GM12874 (cell line): ENCODE measurements around the gene SPOCK2.

Source experiments
- CTCF ChIP-seq: IDR thresholded peaks from 2 replicates; pipeline ENCODE4 v1.5.1; 2011; ENCODE audit warnings: low read depth, mild to moderate bottlenecking, control low read depth, low read length, moderate library complexity; ENCODE audit not compliant: insufficient read depth

Gene SPOCK2

GRCh38 chr10:72106154-72106849 is 18.0 kb upstream of the SPOCK2 start:
- TF ChIP-seq CTCF, result no peak

- no peak for TF ChIP-seq CTCF
Measured at GRCh38 chr10:72105710-72106109, 17.4 kb upstream of the SPOCK2 start.

DNA sequence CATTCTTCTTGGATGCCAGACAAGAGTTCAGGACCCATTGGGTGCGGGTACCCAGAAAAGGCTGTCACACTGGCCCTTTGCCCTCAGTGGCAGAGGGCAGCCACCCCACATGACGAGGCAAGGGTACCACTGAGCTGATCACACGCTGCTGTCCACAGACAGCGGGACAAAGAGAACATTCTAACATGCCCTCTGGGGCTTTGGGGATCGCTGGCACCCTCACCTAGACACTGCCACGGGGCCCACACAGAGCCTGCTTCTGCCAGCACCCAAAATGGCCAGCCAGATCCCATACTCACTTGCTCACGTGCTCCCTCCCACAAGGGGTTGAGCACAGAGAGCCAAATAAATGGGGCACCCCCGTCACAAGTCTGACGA is 16.7 kb upstream of the SPOCK2 start:
- TF ChIP-seq CTCF, result no peak

DNA sequence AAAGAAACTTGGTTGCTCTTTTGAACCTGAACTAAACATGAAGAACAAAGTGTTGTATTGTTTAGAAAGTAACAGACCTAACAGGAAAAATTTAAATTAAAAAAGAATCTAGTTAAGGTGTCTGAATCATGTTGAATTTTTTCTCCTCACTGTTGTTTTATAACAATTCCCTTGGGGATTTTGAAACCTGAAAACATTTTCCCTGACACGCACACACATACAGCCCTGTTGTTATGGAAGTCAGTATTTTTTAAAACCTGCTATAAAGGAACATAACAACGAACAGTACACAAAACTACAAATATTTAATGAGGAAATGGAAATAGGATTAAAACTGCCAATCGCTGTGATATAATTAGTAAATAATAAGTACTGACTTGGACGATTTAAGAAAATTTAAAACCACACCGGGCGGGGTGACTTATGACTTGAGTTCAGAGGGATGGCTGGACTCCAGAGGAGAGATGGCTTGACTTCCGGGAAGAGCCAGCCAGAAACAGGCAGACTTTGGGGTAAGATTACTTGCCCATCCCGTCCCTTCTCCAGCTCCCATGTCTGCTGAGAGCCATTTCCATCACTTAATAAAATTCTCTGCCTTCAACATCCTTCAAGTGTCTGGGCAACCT is 16.2 kb upstream of the SPOCK2 start:
- no peak for TF ChIP-seq CTCF

DNA sequence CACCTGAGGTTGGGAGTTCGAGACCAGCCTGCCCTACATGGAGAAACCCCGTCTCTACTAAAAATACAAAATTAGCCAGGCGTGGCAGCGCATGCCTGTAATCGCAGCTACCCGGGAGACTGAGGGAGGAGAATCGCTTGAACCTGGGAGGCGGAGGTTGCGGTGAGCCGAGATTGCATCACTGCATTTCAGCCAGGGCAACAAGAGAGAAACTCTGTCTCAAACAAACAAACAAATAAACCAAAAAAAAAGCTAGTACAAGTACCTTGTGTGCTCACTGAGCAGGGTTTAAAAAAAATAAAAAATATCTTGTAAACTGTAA is 11.2 kb upstream of the SPOCK2 start:
- TF ChIP-seq CTCF, result no peak

GRCh38 chr10:72098836-72099599 is 10.7 kb upstream of the SPOCK2 start:
- no peak for TF ChIP-seq CTCF

- TF ChIP-seq CTCF, result no peak
Measured at GRCh38 chr10:72098301-72098835, 10.0 kb upstream of the SPOCK2 start.
